Ammon's horn (tissue), 1 donor: Measurements from ENCODE around the gene PPM1M.

Experiments used
- DNase-seq: peaks from one replicate; pipeline ENCODE4 v3.0.0-alpha.2; 2016; ENCODE audit warnings: low spot score

The PPM1M gene

GRCh38 chr3:52295671-52296208, 50.2 kb downstream of the PPM1M start:
- no peak for DNase-seq

- DNase-seq, result no peak
These were observed 51.9 kb downstream of the PPM1M start for GRCh38 chr3:52297242-52298148.

- DNase-seq, result no peak
These were observed 52.9 kb downstream of the PPM1M start for GRCh38 chr3:52298149-52299098.

GRCh38 chr3:52299247-52299878, 53.8 kb downstream of the PPM1M start:
- DNase-seq, result no peak
